NCI-H146 treated with DMSO at 0.1 percent for 48 hours (cell line): ENCODE measurements around the gene CDRT4.
"Not testable (repeated sequence)": the region's sequence is repeated elsewhere in the genome, so short reads cannot be mapped to it uniquely, and the experiment has no call there.

Experiments
- DNase-seq: peaks from one replicate; lab custom pipeline; 2025; ENCODE audit not compliant: unreplicated experiment; lab: John Stamatoyannopoulos, UW

The CDRT4 gene

GRCh38 chr17:15457723-15458094, 9.7 kb downstream of the CDRT4 start:
- no peak for DNase-seq

- no peak for DNase-seq
Measured at GRCh38 chr17:15456972-15457722, 10.3 kb downstream of the CDRT4 start.

GRCh38 chr17:15456496-15456895, 10.9 kb downstream of the CDRT4 start:
- no peak for DNase-seq

GRCh38 chr17:15454346-15454745, 13.1 kb downstream of the CDRT4 start:
- no peak for DNase-seq

GRCh38 chr17:15453782-15454181, 13.6 kb downstream of the CDRT4 start:
- no peak for DNase-seq

- DNase-seq: no peak
Measured at GRCh38 chr17:15453246-15453645, 14.2 kb downstream of the CDRT4 start.

GRCh38 chr17:15452746-15453145, 14.7 kb downstream of the CDRT4 start:
- DNase-seq: no peak

- no peak for DNase-seq
Measured at GRCh38 chr17:15451680-15452079, 15.7 kb downstream of the CDRT4 start.

GRCh38 chr17:15448580-15448956, 18.9 kb downstream of the CDRT4 start:
- DNase-seq: no peak

- DNase-seq: no peak
Measured at GRCh38 chr17:15447928-15448579, 19.4 kb downstream of the CDRT4 start.

GRCh38 chr17:15446036-15446435, 21.4 kb downstream of the CDRT4 start:
- no peak for DNase-seq

- no peak for DNase-seq
Measured at GRCh38 chr17:15444805-15445204, 22.6 kb downstream of the CDRT4 start.

- DNase-seq: no peak
Measured at GRCh38 chr17:15442311-15443180, 24.9 kb downstream of the CDRT4 start.

- no peak for DNase-seq
Measured at GRCh38 chr17:15441315-15441714, 26.1 kb downstream of the CDRT4 start.

- no peak for DNase-seq
Measured at GRCh38 chr17:15440347-15440746, 27.1 kb downstream of the CDRT4 start.

- not testable (repeated sequence) for DNase-seq
Measured at GRCh38 chr17:15439205-15439985, 28.0 kb downstream of the CDRT4 start.

- no peak for DNase-seq
Measured at GRCh38 chr17:15438491-15439105, 28.8 kb downstream of the CDRT4 start.

- DNase-seq: no peak
Measured at GRCh38 chr17:15437303-15437635, 30.2 kb downstream of the CDRT4 start.

- no peak for DNase-seq
Measured at GRCh38 chr17:15436473-15437302, 30.7 kb downstream of the CDRT4 start.

GRCh38 chr17:15434956-15435355, 32.5 kb downstream of the CDRT4 start:
- no peak for DNase-seq
